G401 (cell line): ENCODE data around the gene ANKRD35. TPM values are rescaled to one million over a fixed set of nuclear protein-coding genes. Genes with fewer than 3 reads are reported as not detected.
"Not testable (repeated sequence)": the region's sequence is repeated elsewhere in the genome, so short reads cannot be mapped to it uniquely, and the experiment has no call there.

Experiments
- DNase-seq: peaks from one replicate; pipeline ENCODE4 v3.0.0-alpha.2; 2015; ENCODE audit warnings: low spot score
- in situ Hi-C: cut with HindIII; loops from 2 replicates; pipeline ENCODE4 v1.10.0; 2016; ENCODE audit warnings: low sequenced_read_pairs, mixed read lengths
- total RNA-seq: library from RNA; depleted of rRNA; stranded (reverse); fragments of >200 nt; shearing (Covaris generic); gene quantifications from 2 replicates; pipeline ENCODE4 v1.2.3, GENCODE V29; 2014

Gene ANKRD35
- total RNA-seq, 1 experiment from 2014 or later, result not detected

DNA sequence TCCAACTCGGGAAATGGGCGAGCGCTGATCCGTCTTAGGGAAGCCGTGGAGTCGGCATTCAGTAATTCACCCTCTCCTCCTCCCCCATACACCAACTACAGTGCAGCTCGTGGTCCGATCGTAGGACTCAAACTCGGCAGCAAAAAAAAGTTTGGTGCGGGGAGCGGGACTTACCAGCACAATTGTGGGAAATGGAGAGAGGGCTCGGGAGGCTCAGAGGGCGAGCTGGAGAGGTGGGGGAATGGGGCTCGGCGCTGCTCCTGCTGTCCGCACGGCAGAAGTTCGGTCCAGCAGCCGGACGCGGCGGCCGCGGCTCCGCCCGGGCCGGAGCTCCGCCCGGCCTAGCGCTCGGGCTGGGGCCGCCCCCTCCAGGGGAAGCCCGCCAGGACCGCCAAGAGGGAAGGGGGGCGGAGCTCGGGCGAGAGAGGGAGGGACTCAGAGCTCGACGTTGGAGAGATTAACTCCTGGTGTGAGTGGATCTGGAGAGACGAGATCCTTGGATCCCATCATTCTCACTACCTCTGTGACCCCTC is 26.1 kb downstream of the ANKRD35 start:
- DNase-seq, result peak; percentile 81
- in situ Hi-C loops, result no loop called here

DNA sequence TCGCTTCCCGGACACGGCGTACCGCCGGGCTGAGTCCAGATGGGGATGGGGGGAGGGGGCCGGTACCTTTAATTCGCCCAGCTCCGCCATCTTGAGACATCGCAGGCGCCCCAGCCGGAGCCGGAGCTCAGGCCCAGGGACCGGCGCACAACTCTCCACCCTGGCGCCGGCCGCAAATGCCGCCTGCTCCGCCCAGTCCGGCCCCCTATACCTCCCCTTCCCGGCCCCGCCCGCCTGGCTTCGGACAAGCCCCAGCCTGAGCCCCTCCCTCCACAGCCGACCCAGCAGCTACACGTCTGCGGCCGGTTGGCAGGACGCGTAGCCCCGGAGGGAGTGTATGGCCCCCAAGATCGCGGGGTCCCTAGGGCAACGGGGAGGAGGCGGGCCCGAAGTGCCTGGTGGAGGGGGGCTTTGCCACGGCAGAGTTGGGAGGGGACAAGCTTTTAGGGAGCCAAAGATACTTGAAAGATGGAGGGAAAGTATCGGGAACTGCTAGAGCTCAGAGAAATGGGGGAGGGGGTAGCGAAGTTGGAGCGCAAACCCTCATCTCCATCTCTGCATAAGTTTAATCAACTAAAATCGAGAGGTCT is 26.7 kb downstream of the ANKRD35 start, which contains the start of gene PIAS3:
PIAS3 (minus strand) TSS at position 181 of the 590 bp plus-strand sequence; CDS start at position 90, 91 bp downstream.
- in situ Hi-C loops, result no loop called here
- DNase-seq, result peak; percentile 91

DNA sequence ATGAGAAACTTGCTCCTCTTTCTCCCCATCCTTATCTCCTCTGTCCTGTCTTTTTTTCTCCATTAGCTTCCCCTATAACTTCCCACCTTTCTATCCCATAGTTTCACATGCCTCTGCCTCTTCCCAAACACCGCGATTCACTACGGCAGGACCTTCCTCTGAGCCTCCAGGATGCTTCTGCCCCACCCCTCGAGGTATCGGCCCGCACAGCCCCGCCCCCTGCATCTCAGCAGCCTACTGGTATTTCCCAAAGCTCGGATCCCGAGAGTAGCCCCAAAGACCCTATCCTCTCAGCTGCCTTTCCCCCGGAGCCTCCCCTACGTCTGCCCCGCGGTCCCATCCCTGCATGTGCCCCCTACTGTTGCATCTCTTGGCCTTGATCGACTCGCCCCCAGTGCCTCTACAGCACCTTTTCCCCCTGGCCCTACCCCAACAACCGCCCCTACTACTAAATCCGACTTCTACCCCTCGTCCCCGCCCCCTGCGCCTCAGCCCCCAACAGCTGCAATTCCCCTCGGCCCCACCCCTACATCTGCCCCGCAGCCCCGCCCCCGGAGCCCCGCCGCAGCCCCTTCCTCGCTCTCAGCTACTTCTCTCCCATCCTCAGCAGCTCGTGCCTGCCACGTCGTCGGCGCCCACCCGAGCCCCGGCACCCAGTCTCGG is 27.3 kb downstream of the ANKRD35 start:
- DNase-seq, result peak; percentile 75
- in situ Hi-C loops, result no loop called here

DNA sequence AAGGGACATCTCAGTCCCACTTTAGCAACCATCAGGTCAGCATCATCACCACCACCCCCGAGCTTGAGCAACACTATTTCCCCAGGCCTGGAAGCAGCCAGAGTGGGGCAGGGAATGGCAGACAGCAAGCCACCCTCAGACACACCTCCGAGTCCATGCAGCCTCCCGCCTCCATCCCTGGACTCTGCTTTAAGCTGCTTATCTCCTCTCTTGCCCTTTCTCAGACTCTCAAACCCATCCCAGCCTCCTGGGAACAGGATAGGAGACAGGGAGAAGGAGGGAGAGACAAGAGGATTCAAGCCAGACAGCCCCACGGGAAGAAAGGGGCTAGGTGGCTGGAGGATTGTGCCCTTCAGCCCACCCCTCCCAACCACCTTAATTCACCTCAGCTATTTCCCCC is 28.5 kb downstream of the ANKRD35 start:
- no peak for DNase-seq
- in situ Hi-C loops, result no loop called here

DNA sequence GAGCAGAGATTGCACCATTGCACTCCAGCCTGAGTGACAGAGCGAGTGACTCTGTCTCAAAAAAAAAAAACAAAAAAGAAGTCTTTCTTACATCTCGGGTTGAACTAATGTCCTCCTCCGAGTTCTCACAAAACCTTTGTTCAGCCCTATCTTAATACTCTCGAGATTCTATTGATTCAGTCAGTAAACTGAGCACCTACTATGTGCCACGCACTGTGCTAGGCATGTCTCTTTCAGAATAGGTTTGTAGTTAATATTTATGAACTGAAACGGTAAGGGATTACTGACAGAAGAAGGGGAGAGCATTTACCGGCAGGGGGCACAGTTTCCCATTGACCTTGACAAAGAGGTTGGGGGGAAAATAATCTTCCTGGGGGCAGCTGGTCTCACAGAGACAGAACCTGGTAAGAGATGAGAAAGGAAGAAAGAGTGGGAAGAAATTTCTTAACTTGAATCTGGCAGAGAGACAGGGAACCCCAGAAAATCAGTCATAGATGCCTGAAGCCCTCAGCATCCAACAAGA is 30.2 kb downstream of the ANKRD35 start:
- no peak for DNase-seq
- in situ Hi-C loops, result no loop called here

DNA sequence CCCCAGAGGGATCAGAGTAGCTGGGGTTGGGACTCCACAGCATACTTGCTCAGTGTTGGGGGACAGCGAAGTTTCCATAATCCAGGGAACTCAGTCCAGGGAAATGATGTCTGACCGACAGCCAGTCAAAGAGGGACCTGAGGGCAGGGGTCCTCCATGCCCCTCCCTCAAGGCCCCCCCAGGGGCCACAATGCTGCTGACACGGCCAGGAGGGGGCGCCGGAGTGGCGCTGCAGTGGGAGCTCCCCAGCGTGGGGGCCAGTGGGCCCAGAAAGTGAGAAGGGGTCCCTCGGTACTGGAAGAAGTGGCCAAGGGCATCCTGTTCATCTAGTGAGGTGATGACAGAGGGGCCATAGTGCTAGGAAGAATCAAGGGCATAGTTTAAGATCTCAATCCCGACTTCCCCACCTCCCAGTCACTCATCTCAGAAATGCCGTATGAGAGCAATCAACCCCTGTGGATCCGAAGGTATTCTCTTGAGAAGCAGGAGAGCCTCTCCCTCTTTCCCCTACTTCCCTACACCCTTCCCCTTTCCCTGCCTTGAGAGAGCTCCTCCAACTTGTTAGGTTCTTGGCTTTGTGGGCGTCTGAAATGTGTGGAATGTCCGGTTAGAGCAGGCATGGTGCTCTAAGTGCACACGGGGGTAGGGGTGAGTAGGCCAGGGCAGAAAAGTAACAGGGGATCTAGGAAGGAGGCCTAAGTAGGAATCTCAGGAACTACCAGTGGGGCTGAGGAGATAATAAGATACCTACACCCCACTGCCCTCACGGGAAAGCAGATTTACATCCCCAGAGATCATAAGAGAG is 36.1 kb downstream of the ANKRD35 start:
- DNase-seq, result no peak
- in situ Hi-C loops, result no loop called here

DNA sequence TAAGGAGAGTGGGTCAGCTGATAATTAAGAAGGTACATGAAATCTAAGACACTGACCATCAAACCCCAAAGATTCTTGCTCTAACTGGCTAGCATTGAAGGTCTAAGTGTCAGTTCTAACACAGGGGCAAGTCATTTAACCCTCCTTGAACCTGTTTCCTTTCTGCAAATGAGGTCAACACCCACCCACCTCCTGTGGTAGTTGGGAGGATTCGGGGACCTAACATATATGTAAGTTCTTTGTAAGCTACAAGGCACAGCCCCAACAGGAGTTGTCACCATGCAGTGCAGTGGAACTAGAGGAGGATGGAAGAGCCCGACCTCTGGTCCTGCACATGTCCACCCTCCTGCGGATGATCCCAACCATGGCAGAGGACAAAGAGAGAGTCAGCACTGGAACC is 37.8 kb downstream of the ANKRD35 start:
- in situ Hi-C loops, result no loop called here
- DNase-seq, result no peak

DNA sequence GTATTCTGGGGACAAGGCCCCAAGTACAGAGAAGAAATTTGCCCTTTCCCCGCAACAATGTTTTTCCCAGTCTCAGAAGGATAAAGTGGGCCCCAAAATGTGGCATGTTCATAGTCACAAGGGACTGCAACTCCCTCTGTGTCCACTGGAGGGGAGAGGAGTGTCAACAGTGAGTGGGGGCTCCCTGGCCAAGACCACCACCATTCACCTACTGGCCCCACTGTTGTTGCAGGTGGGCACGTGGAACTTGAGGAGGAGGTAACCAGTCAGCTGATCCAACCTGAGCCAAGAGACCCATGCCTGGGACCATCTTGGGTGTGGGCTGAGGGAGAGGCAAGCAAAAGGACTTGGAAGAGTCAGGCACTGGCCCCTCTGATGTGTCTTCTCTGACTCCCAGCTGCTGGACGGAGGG is 39.5 kb downstream of the ANKRD35 start:
- DNase-seq, result peak; percentile 27
- in situ Hi-C loops, result no loop called here

DNA sequence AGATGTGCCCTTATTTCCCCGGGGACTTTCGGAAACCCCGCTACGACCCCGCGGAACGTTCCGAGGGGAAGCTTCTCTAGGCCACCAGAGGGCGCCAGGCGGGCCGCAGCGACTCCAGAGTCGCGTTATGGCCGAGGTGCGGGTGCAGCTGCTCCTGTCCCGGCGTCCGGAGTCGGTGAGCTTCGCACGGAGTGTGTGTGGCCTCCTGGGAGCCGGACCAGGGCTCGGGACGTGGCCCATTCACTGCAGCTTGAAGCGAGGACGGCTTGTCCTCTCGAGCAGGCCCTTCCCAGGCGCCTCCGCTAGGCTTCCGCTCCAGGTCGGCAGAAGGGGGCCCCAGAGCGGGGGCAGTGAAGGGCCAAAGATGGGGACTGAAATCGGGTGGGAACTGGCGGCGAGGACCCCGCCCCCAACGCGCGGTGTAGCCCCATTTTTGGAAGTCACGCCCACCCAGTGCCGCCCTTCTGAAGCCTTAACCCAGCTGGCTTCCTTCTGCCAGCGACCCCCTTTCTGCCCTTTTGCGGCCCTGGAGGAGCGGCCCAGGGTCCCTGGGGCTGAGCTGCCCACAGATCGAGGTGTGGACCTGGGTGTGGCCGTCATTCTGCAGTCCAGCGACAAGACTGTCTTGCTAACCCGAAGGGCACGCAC is 40.0 kb downstream of the ANKRD35 start, which contains the start of gene NUDT17:
NUDT17 (plus strand) TSS at position 117 of the 648 bp plus-strand sequence; CDS start at position 128, 11 bp downstream.
- in situ Hi-C loops, result no loop called here
- peak; percentile 76 for DNase-seq

DNA sequence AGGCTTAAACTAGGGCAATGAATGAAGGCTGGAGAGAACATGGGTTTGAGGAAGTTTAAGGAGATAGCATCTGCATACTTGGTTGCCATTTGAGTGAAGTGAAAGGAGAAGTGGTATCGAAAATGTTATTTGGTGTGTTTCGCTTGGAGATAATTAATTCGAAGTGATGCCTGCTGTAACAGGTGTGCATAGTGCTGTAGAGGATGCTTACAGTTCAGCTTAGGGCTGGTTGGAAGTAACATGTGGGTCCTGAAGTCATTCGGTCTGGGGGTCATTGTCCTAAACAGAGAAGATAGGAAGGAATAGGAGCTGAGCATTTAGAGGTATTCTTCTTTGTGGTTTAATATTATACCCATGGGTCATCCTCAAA is 40.5 kb downstream of the ANKRD35 start:
- no peak for DNase-seq
- in situ Hi-C loops, result no loop called here

DNA sequence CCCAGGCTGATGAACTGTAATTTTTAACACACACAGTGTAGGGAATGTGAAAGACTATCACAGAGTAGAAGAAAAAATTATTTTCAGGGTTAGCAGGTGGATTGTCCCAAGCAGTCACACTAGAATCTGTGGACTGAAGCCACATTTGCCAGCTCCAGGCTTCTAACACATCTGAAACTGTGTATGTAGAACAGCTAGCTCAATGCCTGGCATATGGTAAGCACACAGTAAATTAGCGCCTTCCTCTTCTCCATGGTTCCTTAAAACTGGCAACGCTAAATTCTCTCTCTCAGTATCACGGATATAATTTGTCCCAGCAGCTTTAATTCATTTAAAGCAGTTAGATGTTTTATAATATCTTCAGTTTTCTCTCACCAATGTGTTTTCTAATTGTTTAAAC is 42.6 kb downstream of the ANKRD35 start:
- in situ Hi-C loops, result no loop called here

DNA sequence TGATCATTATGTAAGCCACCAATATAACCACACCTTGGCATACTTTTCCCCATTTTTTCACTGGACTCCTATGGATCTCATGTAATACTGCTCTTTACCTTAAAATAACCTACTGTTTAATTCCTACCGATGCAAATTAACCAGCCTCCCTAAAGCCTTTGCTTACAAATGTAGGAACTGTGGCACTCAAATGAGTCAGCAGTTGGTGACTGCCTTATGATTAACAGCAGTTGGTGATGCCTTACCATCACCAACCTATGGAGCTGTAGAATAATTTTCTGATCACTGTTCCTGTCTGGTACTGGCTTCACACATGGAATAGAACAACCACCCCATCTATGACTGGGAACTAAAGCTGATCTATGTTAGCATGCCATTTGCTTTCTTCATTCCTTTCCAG is 48.0 kb downstream of the ANKRD35 start:
- in situ Hi-C loops, result no loop called here
- no peak for DNase-seq

More for the DNA sequence above, 42.6 kb downstream of the ANKRD35 start:
- no peak for DNase-seq

DNA sequence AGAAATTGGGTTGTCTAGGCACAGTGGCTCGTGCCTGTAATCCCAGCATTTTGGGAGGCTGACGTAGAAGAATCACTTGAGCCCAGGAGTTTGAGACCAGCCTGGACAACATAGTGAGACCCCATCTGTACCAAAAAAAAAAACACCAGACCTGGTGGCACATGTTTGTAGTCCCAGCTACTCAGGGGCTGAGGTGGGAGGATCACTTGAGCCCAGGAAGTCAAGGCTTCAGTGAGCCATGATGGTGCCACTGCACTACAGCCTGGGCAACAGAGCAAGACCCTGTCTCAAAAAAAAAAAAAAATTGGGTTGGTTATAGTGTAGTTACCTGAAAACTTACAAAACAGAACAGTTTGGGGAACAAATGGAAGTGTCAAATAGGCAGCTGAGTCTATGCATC is 54.9 kb downstream of the ANKRD35 start:
- DNase-seq, in situ Hi-C loops: not testable (repeated sequence)

DNA sequence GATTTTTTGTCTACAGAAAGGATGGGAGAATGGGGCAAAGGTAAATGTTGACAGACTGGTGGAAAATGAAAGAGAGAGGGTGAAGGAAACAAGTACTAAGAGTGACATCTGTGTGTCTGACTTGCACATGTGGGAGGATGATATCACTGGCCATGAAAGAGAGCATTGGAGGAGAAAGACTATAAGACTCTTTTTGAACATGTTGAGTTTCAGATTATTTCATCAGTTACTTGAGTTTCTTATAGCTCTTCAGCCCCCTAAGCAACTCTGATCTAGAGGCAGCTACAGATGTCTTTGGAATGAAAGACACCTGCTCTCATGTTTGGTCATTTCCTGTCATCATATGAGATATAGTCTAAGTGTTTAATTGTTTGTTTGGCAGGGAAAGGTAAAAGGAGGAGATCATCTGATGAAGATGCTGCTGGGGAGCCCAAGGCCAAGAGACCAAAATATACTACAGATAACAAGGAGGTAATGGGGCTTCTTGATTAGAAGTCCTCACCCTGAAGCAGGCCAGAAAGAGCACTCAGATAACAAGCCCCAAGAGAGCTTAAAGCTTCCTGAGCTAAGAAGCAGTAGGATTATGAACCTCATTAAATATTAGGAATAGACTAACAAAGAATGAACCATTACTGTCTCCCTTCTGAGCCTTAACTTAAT is 57.2 kb downstream of the ANKRD35 start:
- in situ Hi-C loops, result no loop called here

DNA sequence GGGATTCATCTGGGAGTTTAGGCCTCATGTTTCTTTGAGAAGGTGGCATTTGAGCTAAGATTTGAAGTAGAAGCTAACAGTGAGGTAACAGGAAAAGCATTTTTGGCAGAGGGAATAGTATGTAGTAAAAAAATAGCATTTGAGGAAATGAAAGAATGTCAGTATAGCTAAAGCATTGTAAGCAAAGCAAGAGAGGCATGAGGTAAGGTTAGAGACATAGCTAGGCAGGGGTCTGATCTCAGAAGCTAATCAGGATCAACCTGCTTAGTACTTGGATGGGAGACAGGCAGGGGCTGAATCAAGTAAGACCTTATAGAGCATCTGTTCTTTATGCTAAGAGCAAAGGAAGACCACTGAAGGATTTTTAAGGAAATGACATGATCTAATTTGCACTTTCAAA is 57.7 kb downstream of the ANKRD35 start:
- no peak for DNase-seq
- in situ Hi-C loops, result no loop called here

More for the DNA sequence above, 57.2 kb downstream of the ANKRD35 start:
- no peak for DNase-seq

DNA sequence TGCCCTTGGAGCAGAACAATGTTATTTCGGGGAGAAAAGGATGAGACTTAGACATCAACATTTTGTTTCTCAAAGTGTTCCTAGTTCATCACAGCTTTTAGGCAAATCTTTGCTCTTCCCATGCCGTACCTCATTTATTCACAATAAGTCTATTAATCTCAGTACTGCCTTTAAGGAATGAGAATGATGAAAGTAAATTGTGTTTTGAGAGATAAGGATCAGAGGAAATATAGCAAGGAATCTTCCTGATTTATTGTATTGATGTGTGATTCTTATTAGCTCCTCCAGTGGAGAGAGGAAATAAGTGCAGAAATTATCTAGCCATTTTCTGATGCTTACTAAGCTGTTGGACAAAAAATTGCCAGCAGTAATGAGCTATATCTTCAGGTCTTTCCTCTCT is 59.6 kb downstream of the ANKRD35 start:
- in situ Hi-C loops, result no loop called here
- no peak for DNase-seq

DNA sequence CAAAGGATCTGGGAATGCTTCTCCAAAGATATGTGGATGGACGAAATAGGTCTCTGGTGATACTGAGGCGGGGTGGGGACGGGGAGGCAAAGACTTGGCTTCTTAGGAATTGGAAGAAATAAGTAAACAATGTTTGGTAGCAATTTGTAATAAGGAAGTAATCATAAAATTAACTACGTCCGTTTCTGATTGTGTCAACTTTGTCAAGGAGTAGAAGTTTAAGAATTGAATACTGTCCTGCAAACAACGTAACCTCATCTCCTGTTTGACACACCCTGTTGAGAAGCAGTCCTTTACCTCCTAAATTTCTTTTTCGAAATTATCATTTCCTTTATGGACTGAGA is 61.2 kb downstream of the ANKRD35 start:
- no peak for DNase-seq
- in situ Hi-C loops, result no loop called here

DNA sequence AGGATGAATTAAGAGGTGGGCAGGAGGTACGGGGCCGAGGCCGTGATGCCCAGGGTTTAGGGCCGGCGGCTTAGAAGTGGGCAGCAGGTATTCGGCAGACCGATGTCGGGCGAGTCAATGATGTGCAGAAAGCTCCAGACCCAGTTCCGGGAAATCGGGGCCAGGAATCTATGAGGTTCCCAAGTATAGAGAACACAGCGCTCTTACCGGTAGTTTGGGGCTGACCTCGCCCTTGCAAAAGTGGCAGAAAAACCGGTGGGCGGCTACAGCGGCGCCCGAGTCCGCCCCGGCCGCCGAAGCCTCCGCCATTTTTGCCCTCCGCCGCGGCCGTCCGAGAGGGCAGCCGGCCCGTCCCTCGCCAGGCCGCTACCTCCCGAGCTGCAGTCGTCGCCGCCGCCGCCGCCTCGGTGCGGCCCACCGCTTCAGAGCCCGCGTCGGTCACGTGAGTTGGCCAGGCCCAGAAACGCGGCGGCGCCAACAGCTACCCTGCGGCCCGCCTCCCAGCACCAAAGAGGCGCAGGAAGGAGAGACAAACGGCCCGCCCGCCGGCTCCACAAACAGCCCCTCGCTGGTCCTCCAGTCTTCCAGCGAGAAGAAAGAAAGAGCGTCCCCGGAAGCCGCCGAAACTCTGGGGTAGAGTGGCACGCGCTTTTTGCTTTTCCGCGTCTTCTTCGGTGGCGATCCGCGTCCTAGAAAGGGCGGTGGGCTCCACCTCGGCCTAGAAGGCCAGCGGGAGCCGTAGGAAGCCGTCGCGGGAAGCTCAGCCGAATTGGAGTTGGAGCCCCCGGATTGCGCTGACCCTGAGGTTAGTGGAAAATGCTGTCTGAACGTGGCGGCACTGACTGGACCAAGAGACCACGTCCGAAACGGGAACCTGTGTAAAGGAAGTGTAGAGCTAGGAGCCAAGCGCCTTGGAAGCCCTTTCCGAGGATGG is 61.8 kb downstream of the ANKRD35 start, which contains the start of the genes POLR3C and RNF115:
POLR3C (plus strand) TSS at position 636 of the 934 bp plus-strand sequence. CDS start 1,577 bp downstream, outside the sequence.
RNF115 (minus strand) TSS at position 531 of the 934 bp plus-strand sequence; CDS start at position 309, 222 bp downstream.
- DNase-seq, result peak; percentile 94
- in situ Hi-C loops, result no loop called here
